Type B pancreatic cell (in vitro differentiated cells): ENCODE results near the gene KRT33B. TPM values are rescaled to one million over a fixed set of nuclear protein-coding genes. Genes with fewer than 3 reads are reported as not detected.
"Not testable (repeated sequence)": the region's sequence is repeated elsewhere in the genome, so short reads cannot be mapped to it uniquely, and the experiment has no call there.

ENCODE experiments used
- DNase-seq: peaks from one replicate; pipeline ENCODE4 v3.0.0; 2021; ENCODE audit warnings: mixed read lengths; ENCODE audit not compliant: unreplicated experiment; ENCODE audit errors: extremely low spot score
- H3K27ac Mint-ChIP-seq: 2 replicates; pipeline ENCODE4 v1.8.0; 2021; ENCODE audit warnings: mild to moderate bottlenecking, mixed read lengths
- H3K27me3 Mint-ChIP-seq: 2 replicates; pipeline ENCODE4 v1.8.0; 2021; ENCODE audit warnings: mixed read lengths
- H3K36me3 Mint-ChIP-seq: 2 replicates; pipeline ENCODE4 v1.8.0; 2021; ENCODE audit warnings: mixed read lengths
- H3K4me1 Mint-ChIP-seq: one replicate; pipeline ENCODE4 v1.8.0; 2021; ENCODE audit warnings: mixed read lengths; ENCODE audit not compliant: unreplicated experiment
- H3K4me3 Mint-ChIP-seq: 2 replicates; pipeline ENCODE4 v1.8.0; 2021; ENCODE audit warnings: mild to moderate bottlenecking, mixed read lengths
- H3K9me3 Mint-ChIP-seq: 2 replicates; pipeline ENCODE4 v1.8.0; 2021; ENCODE audit warnings: mixed read lengths
- CTCF ChIP-seq: fragments of 200-600 bp; sonication (generic); conservative IDR thresholded peaks from 2 replicates; pipeline ENCODE4 v1.5.0; 2021; ENCODE audit warnings: antibody characterized with exemption, mild to moderate bottlenecking
- total RNA-seq: library from RNA; stranded (reverse); gene quantifications from 2 replicates; pipeline ENCODE4 v1.2.1, GENCODE V29; 2021; ENCODE audit warnings: low replicate concordance

The KRT33B gene
- total RNA-seq, 1 donor from 2014 or later: not detected

- Mint-ChIP-seq H3K4me3 (no peak within 1 kb of the TSS), H3K27me3 (no peaks in the 10 kb centered on the region), H3K9me3 (no peaks in the 10 kb centered on the region), H3K4me1 (peaks cover 7% of the 10 kb centered on the region), H3K27ac (no peak within 1 kb of the TSS), H3K36me3 (no peaks in the 10 kb centered on the region)
- DNase-seq: no peak
- TF ChIP-seq CTCF: no peak
Observed at GRCh38 chr17:41396996-41397660, 27.5 kb upstream of the KRT33B start, which contains the start of gene KRT31. TSS of gene KRT31 (minus strand) at chr17:41397608. CDS start at chr17:41397539, 69 bp downstream.

- Mint-ChIP-seq H3K36me3 (no peaks in the 10 kb centered on the region), H3K27me3 (no peaks in the 10 kb centered on the region), H3K9me3 (no peaks in the 10 kb centered on the region), H3K27ac (no peak overlapping the region), H3K4me3 (no peak overlapping the region), H3K4me1 (peaks cover 5% of the 10 kb centered on the region)
- no peak for DNase-seq
- TF ChIP-seq CTCF: no peak
Observed at GRCh38 chr17:41396340-41396739, 26.7 kb upstream of the KRT33B start.

- Mint-ChIP-seq H3K4me3 (no peak overlapping the region), H3K27ac (no peak overlapping the region)
Observed at GRCh38 chr17:41395611-41396010, 26.0 kb upstream of the KRT33B start.

GRCh38 chr17:41395044-41395443 is 25.4 kb upstream of the KRT33B start:
- H3K36me3 Mint-ChIP-seq: not testable (repeated sequence)

More at GRCh38 chr17:41395611-41396010, 26.0 kb upstream of the KRT33B start:
- no peaks in the 10 kb centered on the region for H3K9me3 Mint-ChIP-seq
- no peaks in the 10 kb centered on the region for H3K36me3 Mint-ChIP-seq
- TF ChIP-seq CTCF: no peak
- no peak for DNase-seq
- no peaks in the 10 kb centered on the region for H3K27me3 Mint-ChIP-seq
- peaks cover 12% of the 10 kb centered on the region for H3K4me1 Mint-ChIP-seq

GRCh38 chr17:41394254-41394996 is 24.8 kb upstream of the KRT33B start:
- H3K9me3 Mint-ChIP-seq: no peaks in the 10 kb centered on the region
- TF ChIP-seq CTCF: no peak
- H3K27me3 Mint-ChIP-seq: no peaks in the 10 kb centered on the region
- peaks cover 12% of the 10 kb centered on the region for H3K4me1 Mint-ChIP-seq
- no peak overlapping the region for H3K27ac Mint-ChIP-seq
- no peak overlapping the region for H3K4me3 Mint-ChIP-seq
- no peaks in the 10 kb centered on the region for H3K36me3 Mint-ChIP-seq
- DNase-seq: no peak

More at GRCh38 chr17:41395044-41395443, 25.4 kb upstream of the KRT33B start:
- DNase-seq, H3K27ac Mint-ChIP-seq, H3K27me3 Mint-ChIP-seq, H3K9me3 Mint-ChIP-seq, H3K4me3 Mint-ChIP-seq: not testable (repeated sequence)
- peaks cover 14% of the 10 kb centered on the region for H3K4me1 Mint-ChIP-seq

GRCh38 chr17:41393826-41394225 is 24.2 kb upstream of the KRT33B start:
- TF ChIP-seq CTCF: no peak
- H3K27me3 Mint-ChIP-seq: no peaks in the 10 kb centered on the region
- no peaks in the 10 kb centered on the region for H3K36me3 Mint-ChIP-seq
- no peak for DNase-seq
- peaks cover 12% of the 10 kb centered on the region for H3K4me1 Mint-ChIP-seq
- no peak overlapping the region for H3K27ac Mint-ChIP-seq
- H3K9me3 Mint-ChIP-seq: no peaks in the 10 kb centered on the region
- H3K4me3 Mint-ChIP-seq: no peak overlapping the region
